ENCODE data around the gene BCL2L15.
A peak's percentile ranks its signal among the peaks of the same experiment; 100 is the strongest.

The BCL2L15 gene

GRCh38 chr1:113904674-113905434, 17.5 kb upstream of the BCL2L15 start, which contains the start of the genes AP4B1 and DCLRE1B (continued):
- TF ChIP-seq PBX3 (CRISPR knock-in tag; IDR thresholded peaks at IDR 0.05) (peak; percentile 82), ZNF843 (tag by site-specific recombination; IDR thresholded peaks at IDR 0.05) (peak; percentile 67), ZNF23 (tag by site-specific recombination; IDR thresholded peaks at IDR 0.05; ENCODE audit: borderline replicate concordance) (no peak), ZNF747 (tag by site-specific recombination; IDR thresholded peaks at IDR 0.05) (no peak), ZNF24 (tag by site-specific recombination; IDR thresholded peaks at IDR 0.05) (peak; percentile 87), SP7 (tag by site-specific recombination; IDR thresholded peaks at IDR 0.05) (peak; percentile 85; the same call in 1 of the 2 replicates), ZNF394 (tag by site-specific recombination; IDR thresholded peaks at IDR 0.05; ENCODE audit: borderline replicate concordance) (peak; percentile 74; the same call in 1 of the 2 replicates), SP3 (tag by site-specific recombination; IDR thresholded peaks at IDR 0.05) (peak; percentile 91), HOXD13 (CRISPR knock-in tag; IDR thresholded peaks at IDR 0.05; ENCODE audit: borderline replicate concordance) (no peak), ZNF624 (tag by site-specific recombination; IDR thresholded peaks at IDR 0.05) (no peak), REPIN1 (tag by site-specific recombination; IDR thresholded peaks at IDR 0.05; ENCODE audit: low read depth) (no peak), ZBTB21 (tag by site-specific recombination; IDR thresholded peaks at IDR 0.05) (peak; percentile 58; the same call in 1 of the 2 replicates), ZNF76 (tag by site-specific recombination; IDR thresholded peaks at IDR 0.05; ENCODE audit: borderline replicate concordance, low read depth) (peak; percentile 83; the same call in 1 of the 2 replicates), ZNF610 (tag by site-specific recombination; IDR thresholded peaks at IDR 0.05; ENCODE audit: borderline replicate concordance) (peak; percentile 93), IKZF3 (tag by site-specific recombination; IDR thresholded peaks at IDR 0.05) (peak; percentile 97), ZNF704 (tag by site-specific recombination; IDR thresholded peaks at IDR 0.05) (no peak), ZNF341 (tag by site-specific recombination; IDR thresholded peaks at IDR 0.05; ENCODE audit: low read depth) (peak; percentile 82), ZNF596 (tag by site-specific recombination; IDR thresholded peaks at IDR 0.05) (peak; percentile 58), ZNF658 (tag by site-specific recombination; IDR thresholded peaks at IDR 0.05) (no peak), GLIS1 (tag by site-specific recombination; IDR thresholded peaks at IDR 0.05) (peak; percentile 82), ZNF521 (tag by site-specific recombination; IDR thresholded peaks at IDR 0.05) (no peak), ZBTB1 (tag by site-specific recombination; IDR thresholded peaks at IDR 0.05) (peak; percentile 86), ZNF366 (tag by site-specific recombination; conservative IDR thresholded peaks at IDR 0.05) (peak; percentile 7; the same call in 1 of the 2 replicates), ZNF513 (tag by site-specific recombination; IDR thresholded peaks at IDR 0.05) (no peak), ZSCAN30 (tag by site-specific recombination; IDR thresholded peaks at IDR 0.05) (peak; percentile 67), ZNF660 (tag by site-specific recombination; IDR thresholded peaks at IDR 0.05) (peak; percentile 69), ZNF692 (tag by site-specific recombination; IDR thresholded peaks at IDR 0.05) (peak; percentile 56), PRDM1 (tag by site-specific recombination; IDR thresholded peaks at IDR 0.05) (peak; percentile 68), ZNF626 (tag by site-specific recombination; IDR thresholded peaks at IDR 0.05) (no peak), ZNF10 (tag by site-specific recombination; IDR thresholded peaks at IDR 0.05) (peak; percentile 9; the same call in 1 of the 2 replicates), ZSCAN18 (tag by site-specific recombination; IDR thresholded peaks at IDR 0.05) (no peak), ZBTB6 (tag by site-specific recombination; IDR thresholded peaks at IDR 0.05) (peak; percentile 44; the same call in 1 of the 2 replicates)
